ENCODE data around the gene MAN2B1.
"Not testable (repeated sequence)": the region's sequence is repeated elsewhere in the genome, so short reads cannot be mapped to it uniquely, and the experiment has no call there.

MAN2B1 gene

GRCh38 chr19:12656899-12657571 lies 9.5 kb downstream of the MAN2B1 start:
- DNase-seq = no peak

GRCh38 chr19:12655546-12655945 lies 11.0 kb downstream of the MAN2B1 start:
- DNase-seq = no peak

GRCh38 chr19:12652219-12652618 lies 14.3 kb downstream of the MAN2B1 start:
- no peak for DNase-seq

GRCh38 chr19:12649941-12650340 lies 16.6 kb downstream of the MAN2B1 start:
- DNase-seq = no peak

GRCh38 chr19:12648088-12648487 lies 18.5 kb downstream of the MAN2B1 start:
- DNase-seq = no peak

GRCh38 chr19:12647490-12648071 lies 19.0 kb downstream of the MAN2B1 start:
- DNase-seq = no peak

- no peak for DNase-seq
Measured at GRCh38 chr19:12647047-12647446, 19.5 kb downstream of the MAN2B1 start.

- DNase-seq = no peak
Measured at GRCh38 chr19:12646551-12646950, 20.0 kb downstream of the MAN2B1 start.

GRCh38 chr19:12643716-12644115 lies 22.8 kb downstream of the MAN2B1 start:
- not testable (repeated sequence) for DNase-seq

- no peak for DNase-seq
Measured at GRCh38 chr19:12642506-12642905, 24.0 kb downstream of the MAN2B1 start.

GRCh38 chr19:12641456-12641855 lies 25.1 kb downstream of the MAN2B1 start:
- no peak for DNase-seq

GRCh38 chr19:12639901-12640613 lies 26.5 kb downstream of the MAN2B1 start:
- DNase-seq = peak; percentile 95

GRCh38 chr19:12638611-12639182 lies 27.8 kb downstream of the MAN2B1 start:
- DNase-seq = no peak

- no peak for DNase-seq
Measured at GRCh38 chr19:12636631-12637030, 29.9 kb downstream of the MAN2B1 start.

- no peak for DNase-seq
Measured at GRCh38 chr19:12629215-12629614, 37.3 kb downstream of the MAN2B1 start.

- no peak for DNase-seq
Measured at GRCh38 chr19:12628040-12629022, 38.2 kb downstream of the MAN2B1 start.

- no peak for DNase-seq
Measured at GRCh38 chr19:12626958-12627357, 39.6 kb downstream of the MAN2B1 start.

- no peak for DNase-seq
Measured at GRCh38 chr19:12623361-12624031, 43.0 kb downstream of the MAN2B1 start.

- DNase-seq = not testable (repeated sequence)
Measured at GRCh38 chr19:12621253-12622024, 45.1 kb downstream of the MAN2B1 start.

GRCh38 chr19:12617646-12618045 lies 48.9 kb downstream of the MAN2B1 start:
- no peak for DNase-seq

- DNase-seq = no peak
Measured at GRCh38 chr19:12611361-12611699, 55.2 kb downstream of the MAN2B1 start.
